ENCODE results near the gene PTPRN2.

DNA sequence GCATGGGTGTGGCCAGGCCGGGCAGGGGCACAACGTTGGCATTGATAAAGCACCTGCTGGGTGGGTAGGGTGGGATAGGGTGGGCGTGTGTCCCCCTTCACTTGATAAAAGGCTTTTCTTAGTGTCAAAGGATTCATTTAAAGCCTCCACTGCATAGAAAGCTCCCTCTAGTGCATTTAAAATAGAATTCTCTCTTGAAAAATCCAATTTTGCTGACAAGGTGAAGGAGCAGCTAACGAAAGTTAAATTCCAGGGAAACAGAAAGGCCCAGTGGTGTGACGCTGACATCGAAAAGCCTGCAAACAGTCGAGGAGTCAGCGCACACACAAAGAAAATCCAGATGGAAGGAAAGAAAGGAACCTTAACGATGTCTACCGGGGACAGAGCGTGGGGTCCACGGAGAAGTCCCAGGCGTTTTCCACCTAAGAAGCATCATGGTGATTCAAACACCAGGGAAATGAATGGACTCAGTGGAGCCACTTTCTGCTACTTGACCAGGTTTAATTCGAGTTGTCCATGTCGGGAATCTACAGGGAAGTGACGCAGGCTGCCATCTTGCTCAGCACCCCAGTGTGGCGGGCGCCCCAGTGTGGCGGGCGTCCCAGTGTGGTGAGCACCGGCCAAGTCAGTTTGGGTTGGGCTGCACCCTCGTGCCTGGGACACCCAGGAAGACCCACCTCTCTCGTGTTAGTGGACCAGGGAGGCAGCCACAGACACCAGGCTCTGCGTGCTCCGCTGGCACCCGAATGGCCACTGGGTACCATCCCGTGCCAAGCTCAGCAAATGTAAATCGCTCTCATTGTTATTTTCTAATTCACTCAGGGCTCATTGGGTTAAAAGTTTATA is 1033.0 kb downstream of the PTPRN2 start:
- TF ChIP-seq ARNT (IDR thresholded peaks at IDR 0.05) (no peak), FOXA1 (IDR thresholded peaks at IDR 0.05) (no peak), FOXK2 (IDR thresholded peaks at IDR 0.05) (no peak), HDGF (IDR thresholded peaks at IDR 0.05; ENCODE audit: borderline replicate concordance) (no peak), SP1 (IDR thresholded peaks at IDR 0.05) (no peak), FOXM1 (IDR thresholded peaks at IDR 0.05; ENCODE audit: borderline replicate concordance) (no peak), LEF1 (IDR thresholded peaks at IDR 0.05; ENCODE audit: borderline replicate concordance) (no peak)
